Right atrium auricular region (tissue), 2 donors: Measurements from ENCODE around the gene ADGRV1. TPM values are rescaled to one million over a fixed set of nuclear protein-coding genes. Genes with fewer than 3 reads are reported as not detected.
A peak's percentile ranks its signal among the peaks of the same experiment; 100 is the strongest.

Experiments
- DNase-seq: peaks from one replicate; pipeline ENCODE4 v3.0.0-alpha.2; 2019; ENCODE audit warnings: low spot score
- H3K27ac ChIP-seq, 2 donors: fragments of 200-600 bp; sonication (generic); 1 replicate in 1 of 2; 2 replicates in 1 of 2; pipeline ENCODE4 v1.5.1; 2016 to 2019
- H3K27me3 ChIP-seq, 2 donors: fragments of 200-600 bp; sonication (generic); one replicate each; pipeline versions ENCODE4 v1.5.1 to v1.6.0; 2017 to 2019
- H3K36me3 ChIP-seq: fragments of 200-600 bp; sonication (generic); one replicate; pipeline ENCODE4 v1.5.1; 2016
- H3K4me1 ChIP-seq, 2 donors: fragments of 200-600 bp; sonication (generic); one replicate each; pipeline versions ENCODE4 v1.5.1 to v1.6.0; 2017 to 2019
- H3K4me3 ChIP-seq, 2 donors: fragments of 200-600 bp; sonication (generic); 1 replicate in 1 of 2; 2 replicates in 1 of 2; pipeline ENCODE4 v1.5.1; 2017 to 2019; ENCODE audit warnings: mild to moderate bottlenecking in 1 of 2, moderate library complexity in 1 of 2
- H3K9me3 ChIP-seq, 2 donors: fragments of 200-600 bp; sonication (generic); one replicate each; pipeline ENCODE4 v1.5.1; 2019
- CTCF ChIP-seq, 2 donors: fragments of 200-600 bp; sonication (generic); IDR thresholded peaks; one replicate each; pipeline ENCODE4 v1.5.1; 2019; ENCODE audit warnings: antibody characterized with exemption in 2 of 2
- total RNA-seq, 2 donors: library from RNA; depleted of rRNA; stranded (reverse); fragments of >200 nt; gene quantifications; one replicate each; pipeline ENCODE4 v1.1.0, GENCODE V29; 2016

Gene ADGRV1
- total RNA-seq, 2 donors from 2014 or later = 1.4 to 1.8 TPM

- no peaks in the 10 kb centered on the region for H3K4me1 ChIP-seq
- no peak for TF ChIP-seq CTCF (IDR thresholded peaks at IDR 0.05)
- DNase-seq = no peak
- H3K36me3 ChIP-seq = no peaks in the 10 kb centered on the region
- no peak overlapping the region for H3K4me3 ChIP-seq
- H3K27me3 ChIP-seq = no peaks in the 10 kb centered on the region
- no peak overlapping the region for H3K27ac ChIP-seq
- no peaks in the 10 kb centered on the region for H3K9me3 ChIP-seq
Observed at GRCh38 chr5:90930756-90931431, 372.3 kb downstream of the ADGRV1 start.

- Histone ChIP-seq H3K4me3 (no peak overlapping the region), H3K9me3 (no peaks in the 10 kb centered on the region), H3K27ac (no peak overlapping the region), H3K36me3 (no peaks in the 10 kb centered on the region), H3K4me1 (no peaks in the 10 kb centered on the region), H3K27me3 (no peaks in the 10 kb centered on the region)
- DNase-seq = peak; percentile 64
- peak; percentile 58 to 82 for TF ChIP-seq CTCF (IDR thresholded peaks at IDR 0.05)
Observed at GRCh38 chr5:90932052-90932699, 373.6 kb downstream of the ADGRV1 start.

- Histone ChIP-seq H3K9me3 (no peaks in the 10 kb centered on the region), H3K4me3 (no peak overlapping the region), H3K27ac (no peak overlapping the region)
Observed at GRCh38 chr5:90933298-90933697, 374.7 kb downstream of the ADGRV1 start.

GRCh38 chr5:90934091-90934719, 375.6 kb downstream of the ADGRV1 start:
- TF ChIP-seq CTCF (IDR thresholded peaks at IDR 0.05) = no peak
- H3K9me3 ChIP-seq = no peaks in the 10 kb centered on the region
- H3K4me1 ChIP-seq = no peaks in the 10 kb centered on the region
- no peak overlapping the region for H3K27ac ChIP-seq
- no peaks in the 10 kb centered on the region for H3K27me3 ChIP-seq
- H3K4me3 ChIP-seq = no peak overlapping the region
- H3K36me3 ChIP-seq = no peaks in the 10 kb centered on the region
- DNase-seq = no peak

More at GRCh38 chr5:90933298-90933697, 374.7 kb downstream of the ADGRV1 start:
- Histone ChIP-seq H3K36me3 (no peaks in the 10 kb centered on the region), H3K4me1 (no peaks in the 10 kb centered on the region), H3K27me3 (no peaks in the 10 kb centered on the region)
- no peak for TF ChIP-seq CTCF (IDR thresholded peaks at IDR 0.05)
- no peak for DNase-seq

GRCh38 chr5:90934738-90935137, 376.1 kb downstream of the ADGRV1 start:
- Histone ChIP-seq H3K4me1 (no peaks in the 10 kb centered on the region), H3K27me3 (no peaks in the 10 kb centered on the region), H3K4me3 (no peak overlapping the region), H3K36me3 (no peaks in the 10 kb centered on the region), H3K27ac (no peak overlapping the region), H3K9me3 (no peaks in the 10 kb centered on the region)
- TF ChIP-seq CTCF (IDR thresholded peaks at IDR 0.05) = no peak
- no peak for DNase-seq
